GM12878 (cell line): ENCODE results near the gene MAMLD1.

Experiments
- ATF3 ChIP-seq: IDR thresholded peaks from 2 replicates; pipeline ENCODE4 v1.6.1; 2011; ENCODE audit warnings: low read depth, mild to moderate bottlenecking, low read length, moderate library complexity, borderline replicate concordance; ENCODE audit errors: extremely low read depth
- CTCF ChIP-seq, 3 experiments: IDR thresholded peaks in 2 of 3; conservative IDR thresholded peaks in 1 of 3; 2 replicates each; pipeline ENCODE4 v1.5.1; 2011; ENCODE audit warnings: low read depth in 3 of 3, low read length in 3 of 3, mild to moderate bottlenecking in 3 of 3, control low read depth in 2 of 3, moderate library complexity in 2 of 3, inconsistent platforms in 1 of 3, mixed read lengths in 1 of 3; ENCODE audit not compliant: control insufficient read depth in 2 of 3, insufficient read depth in 1 of 3; ENCODE audit errors: extremely low read depth in 1 of 3
- ESRRA ChIP-seq: IDR thresholded peaks from 2 replicates; pipeline ENCODE4 v1.6.1; 2012; ENCODE audit warnings: mild to moderate bottlenecking, low read length, improper control_type of control experiment
- FOXK2 ChIP-seq: fragments of 450-650 bp; IDR thresholded peaks from 2 replicates; pipeline ENCODE4 v1.6.1; 2017; ENCODE audit warnings: mild to moderate bottlenecking, moderate library complexity
- FOXM1 ChIP-seq: IDR thresholded peaks from 2 replicates; pipeline ENCODE4 v1.6.1; 2012; ENCODE audit warnings: low read depth, mild to moderate bottlenecking, inconsistent platforms, low read length, moderate library complexity

- TF ChIP-seq ESRRA: no peak
- no peak for TF ChIP-seq FOXK2
- TF ChIP-seq ATF3: no peak
- TF ChIP-seq CTCF (IDR thresholded peaks at IDR 0.05 in 2 of 3, conservative IDR thresholded peaks at IDR 0.05 in 1 of 3; ENCODE audit: control insufficient read depth in 2 of 3, extremely low read depth in 1 of 3, insufficient read depth in 1 of 3, low read depth in 3 of 3, low read length in 3 of 3): no peak
- no peak for TF ChIP-seq FOXM1
Observed at GRCh38 chrX:150411656-150412055, 48.5 kb downstream of the MAMLD1 start.
